ENCODE results near the gene ZC2HC1B. TPM values are rescaled to one million over a fixed set of nuclear protein-coding genes. Genes with fewer than 3 reads are reported as not detected.
A peak's percentile ranks its signal among the peaks of the same experiment; 100 is the strongest.
"Not testable (repeated sequence)": the region's sequence is repeated elsewhere in the genome, so short reads cannot be mapped to it uniquely, and the experiment has no call there.

The ZC2HC1B gene
- total RNA-seq, 2 experiments from 2014 or later: not detected

GRCh38 chr6:143911028-143911427, 46.8 kb downstream of the ZC2HC1B start:
- CTCF ChIA-PET: no interaction called here
- POLR2A ChIA-PET: no interaction called here
- DNase-seq: no peak
- H3K9me3 Mint-ChIP-seq: peaks cover 12% of the 10 kb centered on the region
- peaks cover 2% of the 10 kb centered on the region for H3K36me3 Mint-ChIP-seq (ENCODE audit: low read depth)
- H3K27me3 Mint-ChIP-seq: peaks cover 8% of the 10 kb centered on the region
- H3K4me1 Mint-ChIP-seq: no peaks in the 10 kb centered on the region
- no peak overlapping the region for H3K27ac Mint-ChIP-seq
- H3K4me3 Mint-ChIP-seq: no peak overlapping the region

- Mint-ChIP-seq H3K9me3 (peaks cover 16% of the 10 kb centered on the region), H3K36me3 (ENCODE audit: low read depth) (peaks cover 2% of the 10 kb centered on the region), H3K4me1 (no peaks in the 10 kb centered on the region), H3K27ac (no peak overlapping the region), H3K4me3 (no peak overlapping the region), H3K27me3 (peaks cover 8% of the 10 kb centered on the region)
- no peak for DNase-seq
- ChIA-PET CTCF (no interaction called here), POLR2A (no interaction called here)
Observed at GRCh38 chr6:143912671-143913070, 48.4 kb downstream of the ZC2HC1B start.

- H3K4me3 Mint-ChIP-seq; H3K36me3 Mint-ChIP-seq (ENCODE audit: low read depth); H3K27me3 Mint-ChIP-seq; DNase-seq; CTCF ChIA-PET; H3K27ac Mint-ChIP-seq; POLR2A ChIA-PET; H3K4me1 Mint-ChIP-seq: not testable (repeated sequence)
- peaks cover 17% of the 10 kb centered on the region for H3K9me3 Mint-ChIP-seq
Observed at GRCh38 chr6:143917026-143917425, 52.8 kb downstream of the ZC2HC1B start.

GRCh38 chr6:143928853-143929252, 64.6 kb downstream of the ZC2HC1B start:
- H3K9me3 Mint-ChIP-seq: peaks cover 7% of the 10 kb centered on the region
- no peak overlapping the region for H3K27ac Mint-ChIP-seq
- H3K4me3 Mint-ChIP-seq: no peak overlapping the region
- ChIA-PET CTCF (no interaction called here), POLR2A (no interaction called here)
- peaks cover 25% of the 10 kb centered on the region for H3K27me3 Mint-ChIP-seq
- H3K4me1 Mint-ChIP-seq: no peaks in the 10 kb centered on the region
- no peaks in the 10 kb centered on the region for H3K36me3 Mint-ChIP-seq (ENCODE audit: low read depth)
- DNase-seq: no peak

DNA sequence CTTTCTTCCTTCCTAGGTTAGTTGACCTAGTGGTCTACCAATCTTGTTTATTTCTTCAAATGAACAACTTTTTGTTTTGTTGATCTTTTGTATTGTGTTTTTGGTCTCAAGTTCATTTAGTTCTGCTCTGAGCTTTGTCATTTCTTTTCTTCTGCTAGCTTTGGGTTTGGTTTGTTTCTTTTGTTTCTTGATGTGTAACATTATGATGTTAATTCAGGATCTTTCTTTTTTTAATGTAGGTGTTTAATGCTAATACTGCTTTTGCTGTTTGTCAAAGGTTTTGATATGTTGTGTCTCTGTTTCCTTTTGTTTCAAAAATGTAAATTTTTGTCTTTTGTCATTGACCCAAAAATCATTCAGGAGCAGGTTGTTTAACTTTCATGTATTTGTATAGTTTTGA, 65.7 kb downstream of the ZC2HC1B start:
- POLR2A ChIA-PET: no interaction called here
- Mint-ChIP-seq H3K4me3 (no peak overlapping the region), H3K36me3 (ENCODE audit: low read depth) (no peaks in the 10 kb centered on the region), H3K27me3 (peaks cover 21% of the 10 kb centered on the region), H3K4me1 (no peaks in the 10 kb centered on the region), H3K27ac (no peak overlapping the region), H3K9me3 (peaks cover 7% of the 10 kb centered on the region)
- DNase-seq: no peak
- CTCF ChIA-PET: no interaction called here

DNA sequence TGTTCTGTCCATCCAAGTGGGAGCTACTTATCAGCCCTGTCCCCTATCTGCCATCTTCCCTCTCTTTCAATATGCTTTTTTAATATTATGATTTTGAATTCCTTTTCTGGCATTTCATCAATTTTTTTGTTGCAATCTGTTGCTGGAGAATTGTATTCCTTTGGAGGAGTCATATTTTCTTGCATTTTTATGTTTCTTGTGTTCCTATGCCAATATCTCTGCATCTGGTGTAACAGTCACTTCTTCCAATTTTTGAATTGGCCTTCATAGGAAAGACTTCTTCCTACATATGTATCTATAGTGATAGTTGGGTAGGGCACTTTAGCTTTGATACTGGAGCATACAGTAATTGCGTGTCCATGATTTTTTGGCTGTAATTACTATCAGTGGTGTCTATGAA, 70.1 kb downstream of the ZC2HC1B start:
- POLR2A ChIA-PET: no interaction called here
- no peak for DNase-seq

GRCh38 chr6:143934867-143935266, 70.6 kb downstream of the ZC2HC1B start:
- ChIA-PET CTCF (interaction anchor here (0.7 kb wide), 1 partner anchor 11 kb away, joined by 4 read pairs; no protein-coding TSS in a partner anchor), POLR2A (no interaction called here)
- Mint-ChIP-seq H3K27ac (no peak overlapping the region), H3K27me3 (peaks cover 12% of the 10 kb centered on the region), H3K4me1 (peaks cover under 1% of the 10 kb centered on the region), H3K9me3 (peaks cover 7% of the 10 kb centered on the region), H3K36me3 (ENCODE audit: low read depth) (no peaks in the 10 kb centered on the region), H3K4me3 (no peak overlapping the region)
- no peak for DNase-seq

More for the DNA sequence above, 70.1 kb downstream of the ZC2HC1B start:
- peaks cover 7% of the 10 kb centered on the region for H3K9me3 Mint-ChIP-seq
- CTCF ChIA-PET: no interaction called here
- no peak overlapping the region for H3K4me3 Mint-ChIP-seq
- H3K4me1 Mint-ChIP-seq: no peaks in the 10 kb centered on the region
- no peak overlapping the region for H3K27ac Mint-ChIP-seq
- peaks cover 18% of the 10 kb centered on the region for H3K27me3 Mint-ChIP-seq
- no peaks in the 10 kb centered on the region for H3K36me3 Mint-ChIP-seq (ENCODE audit: low read depth)

GRCh38 chr6:143936347-143936746, 72.1 kb downstream of the ZC2HC1B start:
- no peak overlapping the region for H3K27ac Mint-ChIP-seq
- ChIA-PET POLR2A (no interaction called here), CTCF (interaction anchor here (4.8 kb wide), 1 partner anchor 77 kb away, joined by 46 read pairs; no protein-coding TSS in a partner anchor)
- H3K36me3 Mint-ChIP-seq (ENCODE audit: low read depth): no peaks in the 10 kb centered on the region
- peaks cover 4% of the 10 kb centered on the region for H3K9me3 Mint-ChIP-seq
- H3K4me3 Mint-ChIP-seq: no peak overlapping the region
- peaks cover 4% of the 10 kb centered on the region for H3K27me3 Mint-ChIP-seq
- no peak for DNase-seq
- H3K4me1 Mint-ChIP-seq: peaks cover 3% of the 10 kb centered on the region

DNA sequence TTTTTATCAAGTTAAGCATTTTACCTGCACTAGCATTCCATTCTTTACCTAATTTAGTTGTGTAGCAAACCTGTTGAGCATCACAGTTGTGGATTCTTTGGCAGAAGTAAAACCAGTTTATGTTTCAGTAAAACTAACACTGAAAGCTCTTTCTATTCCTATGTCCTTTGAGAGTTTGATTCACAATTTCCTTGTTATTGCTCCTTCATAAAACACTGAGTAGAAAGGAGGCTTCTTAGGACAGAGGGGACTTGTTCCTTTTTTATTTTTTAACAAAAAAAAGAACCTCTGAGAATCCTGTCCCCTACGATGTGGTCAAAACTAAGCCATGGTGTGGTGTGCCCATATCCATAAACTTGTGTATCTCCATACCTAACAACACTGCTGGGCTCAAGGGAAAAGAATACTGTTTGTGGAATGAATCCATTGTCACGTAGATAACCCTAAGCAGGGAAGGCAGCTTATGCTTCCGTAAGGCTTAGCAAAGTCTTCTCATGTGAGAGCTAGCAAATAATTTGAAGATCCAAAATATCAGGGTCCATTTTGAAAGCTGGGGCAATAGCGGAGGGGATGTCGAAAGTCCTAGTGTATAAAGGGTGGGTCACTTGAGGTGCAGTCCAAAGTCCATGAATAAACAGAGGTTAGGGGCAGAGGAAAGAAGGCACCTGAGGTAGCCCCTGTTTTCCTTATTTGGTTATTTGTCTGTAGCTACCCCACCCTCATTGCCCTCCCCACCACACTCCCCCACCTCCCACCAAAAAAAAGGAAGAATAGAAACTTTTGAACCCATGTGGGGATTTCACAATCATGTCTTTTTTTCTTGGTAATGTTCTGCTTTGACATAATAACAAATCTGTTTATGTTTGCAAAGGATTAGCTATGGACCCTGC, 72.7 kb downstream of the ZC2HC1B start:
- peaks cover 4% of the 10 kb centered on the region for H3K27me3 Mint-ChIP-seq
- no peaks in the 10 kb centered on the region for H3K36me3 Mint-ChIP-seq (ENCODE audit: low read depth)
- ChIA-PET CTCF (interaction anchor here (3.9 to 4.8 kb wide), 2 partner anchors 77 to 362 kb away, joined by 32 to 46 read pairs; no protein-coding TSS in a partner anchor), POLR2A (no interaction called here)
- H3K9me3 Mint-ChIP-seq: peaks cover 4% of the 10 kb centered on the region
- peaks cover 5% of the 10 kb centered on the region for H3K4me1 Mint-ChIP-seq
- no peak overlapping the region for H3K4me3 Mint-ChIP-seq
- no peak overlapping the region for H3K27ac Mint-ChIP-seq
- DNase-seq: no peak

DNA sequence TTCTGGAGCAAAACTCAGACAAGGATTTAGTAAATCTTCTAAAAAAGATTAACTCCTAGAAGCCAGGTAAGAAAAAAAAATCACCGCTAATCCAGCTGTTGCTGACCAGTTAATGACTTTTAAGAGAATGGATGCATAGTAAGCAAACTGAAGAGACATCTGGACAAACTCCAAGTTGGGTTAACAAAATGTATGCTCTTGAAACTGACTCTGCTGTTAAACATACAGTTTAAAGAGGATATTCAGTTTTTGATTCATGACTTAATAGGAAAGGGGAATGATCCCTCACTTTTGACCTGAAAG, 73.3 kb downstream of the ZC2HC1B start:
- Mint-ChIP-seq H3K36me3 (ENCODE audit: low read depth) (no peaks in the 10 kb centered on the region), H3K4me1 (peaks cover 5% of the 10 kb centered on the region), H3K27me3 (no peaks in the 10 kb centered on the region), H3K4me3 (no peak overlapping the region), H3K27ac (no peak overlapping the region), H3K9me3 (peaks cover 4% of the 10 kb centered on the region)
- no peak for DNase-seq
- CTCF ChIA-PET: interaction anchor here (3.9 to 4.8 kb wide), 2 partner anchors 76 to 362 kb away, joined by 32 to 46 read pairs; no protein-coding TSS in a partner anchor
- POLR2A ChIA-PET: no interaction called here

DNA sequence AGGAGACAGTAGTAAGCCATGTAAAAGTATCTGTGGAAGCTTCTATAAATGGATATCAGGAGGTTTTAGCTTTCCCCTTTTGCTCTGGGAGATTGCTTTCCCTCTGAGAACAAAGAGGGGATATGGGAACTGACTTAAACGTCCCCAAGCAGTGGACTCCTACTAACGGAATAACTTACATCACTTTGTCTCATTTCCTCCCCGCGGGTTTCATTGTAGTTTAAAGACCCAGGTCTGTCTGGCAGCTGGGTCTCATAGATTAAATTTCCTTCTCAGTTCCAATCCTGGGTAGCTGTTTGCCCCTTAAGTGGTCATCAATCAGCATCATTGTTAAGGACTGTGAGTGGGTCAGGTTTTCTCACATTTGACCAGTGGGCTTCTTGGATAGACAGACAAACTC, 75.1 kb downstream of the ZC2HC1B start:
- H3K4me1 Mint-ChIP-seq: peaks cover 5% of the 10 kb centered on the region
- H3K27me3 Mint-ChIP-seq: no peaks in the 10 kb centered on the region
- ChIA-PET POLR2A (interaction anchor here (1.0 to 1.2 kb wide), 3 partner anchors 72 to 155 kb away, joined by 4 to 6 read pairs (median 4); no protein-coding TSS in a partner anchor), CTCF (interaction anchor here (0.7 to 4.8 kb wide), 32 partner anchors 8 to 777 kb away, joined by 3 to 46 read pairs (median 5); no protein-coding TSS in a partner anchor)
- H3K36me3 Mint-ChIP-seq (ENCODE audit: low read depth): no peaks in the 10 kb centered on the region
- H3K4me3 Mint-ChIP-seq: no peak overlapping the region
- no peak overlapping the region for H3K27ac Mint-ChIP-seq
- no peak for DNase-seq
- H3K9me3 Mint-ChIP-seq: no peaks in the 10 kb centered on the region

DNA sequence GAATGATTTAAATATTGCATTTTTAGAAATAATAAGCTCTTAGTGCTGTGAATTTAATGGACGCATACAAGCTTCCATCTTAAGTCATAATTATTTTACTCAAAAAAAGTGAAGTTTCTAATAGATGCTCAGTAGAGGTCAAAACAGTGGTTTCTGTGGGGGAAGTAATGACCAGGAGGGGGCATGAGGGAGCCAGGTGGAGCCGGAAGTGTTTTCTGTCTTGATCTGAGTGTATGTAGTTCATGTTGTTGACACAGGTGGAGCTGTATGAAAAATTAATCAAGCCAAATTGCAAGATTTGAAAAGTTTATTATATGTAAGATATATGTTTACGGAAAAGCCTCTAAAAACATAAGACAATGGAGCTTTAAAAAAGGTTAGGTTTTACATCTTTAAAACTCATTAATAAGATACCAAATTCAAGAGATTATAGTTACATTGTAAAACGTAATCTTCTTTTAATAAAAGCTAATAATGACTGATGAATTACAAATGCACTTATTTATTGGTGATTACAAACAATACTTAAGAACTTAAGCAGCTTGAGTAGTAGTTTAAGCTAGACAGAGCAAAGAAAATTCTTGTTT, 75.8 kb downstream of the ZC2HC1B start:
- Mint-ChIP-seq H3K36me3 (ENCODE audit: low read depth) (no peaks in the 10 kb centered on the region), H3K4me1 (peaks cover 5% of the 10 kb centered on the region), H3K9me3 (no peaks in the 10 kb centered on the region), H3K4me3 (no peak overlapping the region), H3K27ac (no peak overlapping the region), H3K27me3 (no peaks in the 10 kb centered on the region)
- peak; percentile 61 for DNase-seq
- POLR2A ChIA-PET: interaction anchor here (0.8 to 1.2 kb wide), 4 partner anchors 9 to 155 kb away, joined by 4 to 6 read pairs (median 4); no protein-coding TSS in a partner anchor
- CTCF ChIA-PET: interaction anchor here (0.5 to 4.8 kb wide), 55 partner anchors 9 to 844 kb away, joined by 3 to 46 read pairs (median 5); partner anchors contain the start of genes LTV1 and PLAGL1

- H3K4me1 Mint-ChIP-seq: peaks cover 5% of the 10 kb centered on the region
- ChIA-PET CTCF (interaction anchor here (0.8 to 2.1 kb wide), 13 partner anchors 10 to 374 kb away, joined by 3 to 17 read pairs (median 3); no protein-coding TSS in a partner anchor), POLR2A (interaction anchor here (0.8 to 1.0 kb wide), 2 partner anchors 152 to 438 kb away, joined by 3 to 4 read pairs; no protein-coding TSS in a partner anchor)
- H3K27me3 Mint-ChIP-seq: no peaks in the 10 kb centered on the region
- H3K27ac Mint-ChIP-seq: no peak overlapping the region
- H3K9me3 Mint-ChIP-seq: no peaks in the 10 kb centered on the region
- H3K36me3 Mint-ChIP-seq (ENCODE audit: low read depth): no peaks in the 10 kb centered on the region
- peak; percentile 55 for DNase-seq
- no peak overlapping the region for H3K4me3 Mint-ChIP-seq
Observed at GRCh38 chr6:143941852-143942627, 77.8 kb downstream of the ZC2HC1B start.
